Ishikawa (cell line): ENCODE results near the gene SYCN.

Experiments used
- EP300 ChIP-seq: IDR thresholded peaks from 2 replicates; pipeline ENCODE4 v1.6.1; 2012; ENCODE audit warnings: borderline replicate concordance
- FOXM1 ChIP-seq: IDR thresholded peaks from 2 replicates; pipeline ENCODE4 v1.6.1; 2012; ENCODE audit warnings: low read depth, borderline replicate concordance
- RAD21 ChIP-seq: IDR thresholded peaks from 2 replicates; pipeline ENCODE4 v1.6.1; 2012; ENCODE audit warnings: low read depth
- TEAD4 ChIP-seq: IDR thresholded peaks from 2 replicates; pipeline ENCODE4 v1.6.1; 2012

- TF ChIP-seq RAD21 (no peak), TEAD4 (no peak), EP300 (no peak), FOXM1 (no peak)
These were observed 3.3 kb upstream of the SYCN start for GRCh38 chr19:39207293-39207836.
